Ishikawa (cell line): ENCODE data around the gene DLGAP4.

Experiments
- CEBPB ChIP-seq: IDR thresholded peaks from 2 replicates; pipeline ENCODE4 v1.6.1; 2012
- CREB1 ChIP-seq: IDR thresholded peaks from 2 replicates; pipeline ENCODE4 v1.6.1; 2012; ENCODE audit warnings: low read depth
- EP300 ChIP-seq: IDR thresholded peaks from 2 replicates; pipeline ENCODE4 v1.6.1; 2012; ENCODE audit warnings: borderline replicate concordance
- FOXM1 ChIP-seq: IDR thresholded peaks from 2 replicates; pipeline ENCODE4 v1.6.1; 2012; ENCODE audit warnings: low read depth, borderline replicate concordance
- RAD21 ChIP-seq: IDR thresholded peaks from 2 replicates; pipeline ENCODE4 v1.6.1; 2012; ENCODE audit warnings: low read depth
- REST ChIP-seq: IDR thresholded peaks from 2 replicates; pipeline ENCODE4 v1.6.1; 2012; ENCODE audit warnings: low read depth, mild to moderate bottlenecking
- TAF1 ChIP-seq: IDR thresholded peaks from 2 replicates; pipeline ENCODE4 v1.6.1; 2012; ENCODE audit warnings: low read depth, mild to moderate bottlenecking
- TEAD4 ChIP-seq: IDR thresholded peaks from 2 replicates; pipeline ENCODE4 v1.6.1; 2012
- YY1 ChIP-seq: IDR thresholded peaks from 2 replicates; pipeline ENCODE4 v1.6.1; 2012; ENCODE audit warnings: low read depth
- TF ChIP-seq, protein P1 (sequence below): IDR thresholded peaks from 2 replicates; pipeline ENCODE4 v1.6.1; 2012
- TF ChIP-seq, protein P2 (sequence below): IDR thresholded peaks from 2 replicates; pipeline ENCODE4 v1.6.1; 2012

DNA sequence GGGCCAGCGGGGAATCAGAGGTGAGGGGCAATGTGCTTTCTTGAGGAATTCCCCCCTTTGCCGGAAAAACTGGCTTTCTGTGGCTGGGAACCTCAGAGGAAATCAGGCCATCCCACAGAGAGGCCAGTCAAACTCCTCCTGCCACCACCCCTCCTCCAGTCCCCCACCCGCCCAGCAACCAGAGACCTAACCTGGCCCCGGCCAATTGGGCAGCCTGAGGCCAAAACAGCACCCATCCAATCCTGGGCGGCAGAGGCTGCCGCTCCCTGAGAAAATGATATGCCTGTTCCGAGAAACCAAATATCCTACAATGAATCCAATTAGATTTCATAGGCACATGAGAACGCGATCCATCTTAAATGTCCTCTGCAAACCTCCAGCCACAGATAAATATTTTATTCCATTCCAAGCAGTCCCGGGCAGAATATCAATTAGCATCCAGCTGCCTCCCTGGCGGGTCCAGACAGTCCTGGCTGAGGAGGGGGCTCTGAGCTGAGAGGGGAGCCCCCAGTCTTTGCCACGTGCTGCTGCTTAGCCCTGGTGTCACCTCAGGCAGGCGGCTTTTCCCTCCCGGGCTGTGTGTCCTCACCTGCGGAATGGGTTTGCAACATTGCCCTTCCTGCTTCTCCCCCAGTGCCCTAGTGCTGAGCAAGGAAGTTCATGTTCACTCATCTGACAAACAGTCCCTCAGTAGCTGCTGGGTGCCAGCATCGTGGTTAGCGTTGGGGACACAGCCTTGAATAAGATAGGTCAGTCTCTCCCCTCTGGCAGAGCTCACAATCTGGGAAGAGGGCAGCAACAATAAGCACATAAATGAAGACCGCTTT, 95.0 kb downstream of the DLGAP4 start:
- TF ChIP-seq TAF1: no peak
- TF ChIP-seq CEBPB: no peak
- no peak for TF ChIP-seq EP300
- no peak for TF ChIP-seq RAD21
- no peak for TF ChIP-seq CREB1
- TF ChIP-seq REST: no peak
- TF ChIP-seq YY1: no peak
- no peak for TF ChIP-seq TEAD4
- TF ChIP-seq FOXM1: no peak
- TF ChIP-seq, protein P1, sequence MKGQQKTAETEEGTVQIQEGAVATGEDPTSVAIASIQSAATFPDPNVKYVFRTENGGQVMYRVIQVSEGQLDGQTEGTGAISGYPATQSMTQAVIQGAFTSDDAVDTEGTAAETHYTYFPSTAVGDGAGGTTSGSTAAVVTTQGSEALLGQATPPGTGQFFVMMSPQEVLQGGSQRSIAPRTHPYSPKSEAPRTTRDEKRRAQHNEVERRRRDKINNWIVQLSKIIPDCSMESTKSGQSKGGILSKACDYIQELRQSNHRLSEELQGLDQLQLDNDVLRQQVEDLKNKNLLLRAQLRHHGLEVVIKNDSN: no peak
- TF ChIP-seq, protein P2, sequence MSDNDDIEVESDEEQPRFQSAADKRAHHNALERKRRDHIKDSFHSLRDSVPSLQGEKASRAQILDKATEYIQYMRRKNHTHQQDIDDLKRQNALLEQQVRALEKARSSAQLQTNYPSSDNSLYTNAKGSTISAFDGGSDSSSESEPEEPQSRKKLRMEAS: no peak
